OCI-LY3 (cell line): ENCODE measurements around the gene MAPK12.

Experiments used
- EZH2phosphoT487 ChIP-seq: fragments of 200-600 bp; shearing (Covaris generic); IDR thresholded peaks from 2 replicates; pipeline ENCODE4 v1.6.1; 2018; ENCODE audit warnings: antibody characterized with exemption, mixed run types, low read depth
- TF ChIP-seq, protein P1 (sequence below): fragments of 200-600, 300-600 bp; sonication (generic); IDR thresholded peaks from 2 replicates; pipeline ENCODE4 v1.5.1; 2014; ENCODE audit warnings: antibody characterized with exemption, low read length, low read depth

DNA sequence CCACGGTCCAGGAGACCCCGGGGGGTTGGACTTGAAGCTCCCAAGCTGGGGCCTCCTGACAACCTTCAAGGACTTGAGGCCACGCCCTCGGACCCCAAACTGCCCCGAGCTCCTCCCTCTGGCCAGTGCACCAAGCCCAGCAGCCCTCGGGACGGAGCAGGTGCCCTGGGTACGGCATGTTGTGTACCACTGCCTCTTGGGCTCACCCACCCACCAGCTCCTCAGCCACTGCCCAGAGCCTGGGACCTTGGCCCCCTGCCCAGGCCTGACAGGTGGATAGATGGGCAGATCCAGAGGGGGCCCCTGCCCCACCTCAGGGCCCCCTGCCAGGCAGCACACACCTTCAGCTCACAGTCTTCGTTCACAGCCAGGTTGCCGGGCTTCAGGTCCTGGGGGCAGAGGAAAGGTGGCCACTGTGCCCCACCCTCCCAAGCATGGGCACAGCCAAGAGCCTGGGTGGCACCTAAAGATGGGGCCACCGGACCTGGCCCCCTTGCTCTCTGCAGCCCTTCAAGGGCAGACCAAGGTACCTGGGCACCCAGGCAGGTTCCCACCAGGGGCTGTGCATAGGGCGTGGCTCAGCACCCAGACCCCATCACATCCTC, 5.1 kb downstream of the MAPK12 start:
- TF ChIP-seq, protein P1, sequence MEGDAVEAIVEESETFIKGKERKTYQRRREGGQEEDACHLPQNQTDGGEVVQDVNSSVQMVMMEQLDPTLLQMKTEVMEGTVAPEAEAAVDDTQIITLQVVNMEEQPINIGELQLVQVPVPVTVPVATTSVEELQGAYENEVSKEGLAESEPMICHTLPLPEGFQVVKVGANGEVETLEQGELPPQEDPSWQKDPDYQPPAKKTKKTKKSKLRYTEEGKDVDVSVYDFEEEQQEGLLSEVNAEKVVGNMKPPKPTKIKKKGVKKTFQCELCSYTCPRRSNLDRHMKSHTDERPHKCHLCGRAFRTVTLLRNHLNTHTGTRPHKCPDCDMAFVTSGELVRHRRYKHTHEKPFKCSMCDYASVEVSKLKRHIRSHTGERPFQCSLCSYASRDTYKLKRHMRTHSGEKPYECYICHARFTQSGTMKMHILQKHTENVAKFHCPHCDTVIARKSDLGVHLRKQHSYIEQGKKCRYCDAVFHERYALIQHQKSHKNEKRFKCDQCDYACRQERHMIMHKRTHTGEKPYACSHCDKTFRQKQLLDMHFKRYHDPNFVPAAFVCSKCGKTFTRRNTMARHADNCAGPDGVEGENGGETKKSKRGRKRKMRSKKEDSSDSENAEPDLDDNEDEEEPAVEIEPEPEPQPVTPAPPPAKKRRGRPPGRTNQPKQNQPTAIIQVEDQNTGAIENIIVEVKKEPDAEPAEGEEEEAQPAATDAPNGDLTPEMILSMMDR: no peak
- no peak for TF ChIP-seq EZH2phosphoT487
